ENCODE results near the gene PRKCA.
A peak's percentile ranks its signal among the peaks of the same experiment; 100 is the strongest.
"Not testable (repeated sequence)": the region's sequence is repeated elsewhere in the genome, so short reads cannot be mapped to it uniquely, and the experiment has no call there.

PRKCA gene

DNA sequence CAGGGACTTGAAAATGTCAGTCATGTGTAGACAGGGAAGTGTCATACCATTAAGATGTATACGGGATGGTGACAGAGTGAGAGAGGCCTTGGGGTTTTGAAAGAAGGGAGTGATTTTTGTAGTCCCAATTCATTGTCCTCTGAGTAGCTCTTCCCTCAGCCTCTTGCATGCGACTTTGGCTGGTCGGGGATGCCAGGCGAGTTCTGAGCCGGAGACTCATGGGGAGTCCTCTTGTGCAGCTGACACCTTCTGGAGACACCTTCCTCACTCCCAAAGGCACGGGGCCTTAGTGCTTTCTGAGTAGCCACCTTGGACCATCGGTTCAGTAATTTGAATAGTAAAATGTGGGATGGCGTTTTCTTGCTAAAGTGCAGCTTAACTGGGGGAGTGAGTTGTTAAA, 144.7 kb downstream of the PRKCA start:
- no peak for FAIRE-seq

DNA sequence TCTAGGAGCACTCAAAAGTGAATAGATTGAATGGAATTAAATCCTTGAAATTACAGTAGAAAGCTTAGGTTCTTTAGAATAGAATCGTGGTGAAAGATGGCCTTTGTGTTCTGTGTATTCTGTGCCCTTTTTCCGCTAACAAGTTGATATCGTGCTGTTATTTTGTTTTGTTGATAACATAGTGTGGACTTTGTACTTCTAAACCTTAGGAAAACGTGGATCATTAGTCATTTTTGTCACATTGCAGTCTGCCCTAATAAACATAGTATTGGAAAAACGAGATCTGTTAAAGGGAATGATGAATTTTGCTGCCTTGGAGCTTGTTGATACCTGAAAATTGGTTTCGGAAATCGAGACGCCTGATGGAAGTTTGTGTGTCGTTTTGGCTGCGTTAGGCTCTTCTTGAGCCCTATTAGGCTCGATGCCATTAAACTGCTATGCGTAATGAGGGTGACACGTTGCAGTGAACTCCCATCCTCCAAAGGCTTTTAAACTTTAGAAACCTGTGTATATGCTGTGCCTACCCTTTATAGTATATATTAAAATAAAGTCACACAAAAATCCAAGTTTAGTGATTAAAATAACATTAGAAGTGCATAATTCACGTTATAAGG, 145.7 kb downstream of the PRKCA start:
- no peak for FAIRE-seq

DNA sequence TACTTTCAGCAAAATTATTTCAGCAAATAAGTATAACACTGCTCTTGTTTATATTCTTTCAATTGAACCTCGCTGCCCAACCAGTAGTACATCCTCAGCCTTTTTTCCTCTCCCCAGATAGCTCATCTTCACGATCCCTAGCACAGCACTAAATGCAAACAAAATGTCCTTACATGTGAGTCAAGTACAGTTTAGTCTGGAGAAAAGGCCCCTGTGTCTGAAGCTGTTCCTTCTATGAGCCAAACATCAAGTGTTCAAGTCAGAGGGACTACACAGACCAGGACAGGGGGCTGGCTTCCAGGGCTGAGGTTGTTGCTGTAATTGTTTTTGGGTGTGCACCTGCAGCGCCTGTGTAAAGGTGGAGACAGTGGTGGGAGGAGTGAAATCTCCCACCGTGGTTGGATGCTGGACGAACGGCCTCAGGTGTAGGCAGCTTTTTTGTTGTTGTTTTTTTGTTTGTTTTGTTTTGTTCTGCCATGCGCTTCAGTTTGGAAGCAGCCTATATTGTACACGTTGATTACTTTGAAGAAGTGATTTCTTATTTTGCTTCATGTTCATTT, 147.1 kb downstream of the PRKCA start:
- no peak for FAIRE-seq

DNA sequence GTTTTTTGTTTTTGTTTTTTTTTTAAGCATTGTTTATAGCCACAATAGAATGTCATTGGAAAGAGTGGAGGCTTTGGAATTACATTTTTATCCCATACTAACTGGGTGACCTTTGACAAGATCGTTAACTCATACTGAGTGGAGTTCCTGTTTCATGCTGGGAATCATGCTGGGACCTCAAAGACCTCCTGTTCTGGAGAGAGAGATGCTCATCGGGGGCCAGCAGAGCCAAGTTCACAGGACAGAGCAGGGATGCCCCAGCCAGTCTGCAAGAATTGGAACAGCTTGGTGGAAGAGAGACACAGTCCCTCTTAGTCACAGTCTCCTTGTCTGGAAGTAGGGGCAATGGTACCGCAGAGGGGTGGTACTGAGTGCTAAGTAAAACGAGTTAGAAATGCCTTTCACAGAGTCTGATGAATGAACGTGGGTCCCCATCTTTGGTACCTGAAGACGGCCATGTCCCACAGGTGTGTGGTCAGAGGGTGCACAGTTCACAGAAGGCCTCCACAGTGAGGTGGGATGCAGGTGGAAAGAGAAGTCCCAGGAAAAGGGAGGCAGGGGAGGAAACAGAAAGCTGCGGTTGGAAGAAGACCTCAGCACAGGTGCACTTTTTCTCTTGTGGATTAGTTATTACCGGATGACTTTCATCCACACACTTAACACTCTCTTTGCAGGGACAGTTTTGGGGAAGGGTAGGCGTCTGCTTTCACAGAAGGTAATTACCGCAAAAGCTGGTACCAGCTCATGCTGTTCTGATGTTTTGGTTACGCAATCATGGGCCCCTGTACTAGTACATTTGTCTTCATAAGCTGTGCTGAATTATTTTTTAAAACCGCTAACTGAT, 147.8 kb downstream of the PRKCA start:
- no peak for FAIRE-seq

DNA sequence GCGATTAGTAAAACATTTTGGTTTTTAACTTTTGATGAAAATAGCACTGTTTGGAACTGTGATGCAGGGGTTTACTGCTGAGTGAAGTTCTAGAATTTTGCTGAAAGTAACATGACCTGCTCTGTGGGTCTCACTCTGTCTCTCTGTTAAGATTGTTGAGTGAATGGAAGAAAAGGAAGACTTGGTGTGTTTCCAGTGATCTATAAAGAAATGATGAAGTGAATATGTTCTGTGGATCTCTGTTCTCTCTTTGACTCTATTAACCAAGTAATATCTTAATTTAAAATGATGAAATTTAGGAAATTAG, 148.4 kb downstream of the PRKCA start:
- FAIRE-seq, result no peak

DNA sequence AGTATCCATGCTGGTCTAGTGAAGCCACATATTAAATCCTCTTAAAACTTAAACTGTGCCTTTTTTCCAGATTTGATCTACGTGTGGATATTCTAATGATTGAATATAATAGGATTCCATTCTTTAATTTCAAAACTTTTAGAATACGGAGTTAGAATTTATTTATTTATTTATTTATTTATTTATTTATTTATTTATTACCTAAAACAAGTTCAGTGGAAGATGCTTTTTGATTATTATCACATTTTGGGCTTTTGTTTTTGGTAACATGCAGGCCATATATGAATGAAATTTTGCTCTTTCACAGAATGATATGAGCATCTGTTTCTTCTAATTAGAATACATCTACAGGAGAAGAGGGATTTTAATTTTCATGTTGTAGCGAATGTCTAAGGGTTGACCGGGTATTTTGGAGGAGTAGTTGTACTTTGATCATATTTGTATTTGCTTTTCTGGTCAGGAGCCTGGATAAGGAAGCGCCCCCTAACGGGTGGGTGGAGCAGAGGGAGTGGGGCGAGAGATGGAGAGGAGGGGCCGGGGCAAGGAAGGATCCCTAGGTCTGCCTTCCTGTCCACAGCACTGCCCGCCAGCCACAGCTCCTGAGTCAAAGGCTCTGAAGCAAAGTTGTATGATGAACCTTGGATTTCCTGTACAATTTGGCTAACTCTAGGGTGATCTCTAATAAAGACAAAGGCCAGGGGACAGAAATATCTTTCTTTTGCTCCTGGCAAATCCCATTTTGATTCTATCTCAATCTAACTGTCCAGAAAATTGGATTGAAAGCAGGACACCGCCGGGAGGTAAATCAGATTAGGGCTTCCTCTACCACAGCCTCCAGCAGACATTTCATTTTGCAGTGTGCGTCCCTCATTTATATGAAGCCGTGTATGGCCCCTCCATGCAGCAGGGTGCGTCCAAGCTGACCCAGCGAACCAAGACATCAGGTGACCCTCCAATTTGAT, 149.1 kb downstream of the PRKCA start:
- peak; percentile 70 for FAIRE-seq

DNA sequence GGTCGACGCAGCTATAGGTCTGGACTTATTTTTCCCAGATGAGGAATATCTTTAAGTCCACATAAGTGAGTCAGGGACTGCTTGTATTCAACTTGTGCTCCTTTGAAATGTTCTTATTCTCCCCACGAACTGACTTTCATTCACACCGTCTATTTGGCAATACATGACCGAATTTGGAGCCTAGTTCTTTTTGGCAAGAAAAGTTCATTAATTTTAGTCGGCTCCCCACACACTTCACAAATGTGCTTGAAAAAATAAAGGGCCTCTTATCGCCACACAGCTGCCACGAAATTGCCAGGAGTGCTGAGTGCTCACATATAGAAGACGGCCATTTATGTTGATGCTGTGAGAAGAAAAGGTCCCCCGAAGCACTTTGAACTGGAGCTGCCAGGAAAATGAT, 152.6 kb downstream of the PRKCA start:
- no peak for FAIRE-seq

DNA sequence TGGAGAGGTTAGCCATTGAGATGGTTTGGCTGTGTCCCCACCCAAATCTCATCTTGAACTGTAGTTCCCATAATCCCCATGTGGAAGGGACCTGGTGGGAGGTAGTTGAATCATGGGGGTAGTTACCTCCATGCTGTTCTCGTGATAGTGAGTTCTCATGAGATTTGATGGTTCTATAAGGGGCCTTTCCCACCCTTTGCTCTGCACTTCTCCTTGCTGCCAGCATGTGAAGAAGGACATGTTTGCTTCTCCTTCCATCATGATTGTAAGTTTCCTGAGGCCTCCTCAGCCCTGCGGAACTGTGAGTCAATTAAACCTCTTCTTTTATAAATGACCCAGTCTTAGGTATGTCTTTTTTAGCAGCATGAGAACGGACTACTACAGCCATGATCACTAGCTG, 155.1 kb downstream of the PRKCA start:
- not testable (repeated sequence) for FAIRE-seq

DNA sequence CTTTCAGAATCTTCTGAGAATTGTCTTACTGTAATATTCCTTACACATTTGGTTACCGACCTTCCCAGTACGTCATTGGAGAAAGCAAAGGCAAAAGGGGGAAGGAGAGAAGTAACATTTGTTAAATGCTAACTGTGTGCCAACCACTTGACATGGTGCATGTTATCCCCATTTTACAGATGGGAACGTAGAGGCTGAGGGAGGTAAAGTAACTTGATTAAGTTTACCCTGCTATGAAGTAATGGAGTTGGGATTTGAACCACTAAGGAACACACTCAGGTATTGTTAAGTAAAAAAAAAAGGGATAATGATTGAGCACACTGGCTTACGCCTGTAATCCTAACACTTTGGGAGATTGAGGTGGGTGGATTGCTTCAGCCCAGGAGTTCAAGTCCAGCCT, 156.4 kb downstream of the PRKCA start:
- FAIRE-seq, result no peak

DNA sequence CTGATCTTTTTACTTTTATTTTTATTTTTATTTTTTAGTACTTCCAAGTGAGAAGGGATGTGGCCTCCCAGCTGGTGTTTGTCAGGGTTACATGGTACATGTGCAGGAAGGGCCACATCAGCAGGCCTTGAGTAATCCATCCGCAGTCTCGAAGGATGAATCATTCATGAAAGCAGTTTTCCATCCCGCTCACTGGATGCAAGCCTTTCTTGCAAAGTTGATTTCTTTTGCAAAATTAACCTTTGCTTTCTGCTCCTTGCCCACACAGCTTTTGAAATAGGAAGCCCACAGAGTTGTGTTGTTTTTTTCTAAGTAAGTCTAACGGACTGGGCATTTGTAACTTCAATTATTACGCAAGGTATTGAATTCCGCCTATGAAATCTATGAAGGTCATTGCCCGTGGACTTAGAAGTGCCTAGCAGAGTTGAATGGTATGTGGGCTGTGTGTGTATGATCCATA, 157.4 kb downstream of the PRKCA start:
- peak; percentile 98 for FAIRE-seq

DNA sequence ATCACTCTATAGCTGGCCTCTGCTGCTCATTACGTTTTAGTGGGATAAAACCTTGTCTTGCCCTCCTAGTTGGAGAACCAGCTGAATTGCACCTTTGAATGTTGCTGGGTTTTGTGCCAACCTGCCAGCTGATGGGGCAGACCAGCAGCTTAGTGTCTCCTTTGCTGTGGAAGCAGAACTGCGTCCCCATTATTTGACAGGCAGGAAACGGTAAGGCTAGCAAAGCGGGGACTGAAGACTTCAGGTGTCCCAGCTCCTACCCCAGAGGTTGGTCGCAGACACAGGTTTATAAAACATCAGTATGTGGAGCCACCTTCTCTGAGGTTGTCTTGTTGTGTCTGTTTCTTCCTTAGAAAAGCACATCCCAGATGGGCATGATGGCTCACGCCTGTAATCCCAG, 158.1 kb downstream of the PRKCA start:
- no peak for FAIRE-seq

DNA sequence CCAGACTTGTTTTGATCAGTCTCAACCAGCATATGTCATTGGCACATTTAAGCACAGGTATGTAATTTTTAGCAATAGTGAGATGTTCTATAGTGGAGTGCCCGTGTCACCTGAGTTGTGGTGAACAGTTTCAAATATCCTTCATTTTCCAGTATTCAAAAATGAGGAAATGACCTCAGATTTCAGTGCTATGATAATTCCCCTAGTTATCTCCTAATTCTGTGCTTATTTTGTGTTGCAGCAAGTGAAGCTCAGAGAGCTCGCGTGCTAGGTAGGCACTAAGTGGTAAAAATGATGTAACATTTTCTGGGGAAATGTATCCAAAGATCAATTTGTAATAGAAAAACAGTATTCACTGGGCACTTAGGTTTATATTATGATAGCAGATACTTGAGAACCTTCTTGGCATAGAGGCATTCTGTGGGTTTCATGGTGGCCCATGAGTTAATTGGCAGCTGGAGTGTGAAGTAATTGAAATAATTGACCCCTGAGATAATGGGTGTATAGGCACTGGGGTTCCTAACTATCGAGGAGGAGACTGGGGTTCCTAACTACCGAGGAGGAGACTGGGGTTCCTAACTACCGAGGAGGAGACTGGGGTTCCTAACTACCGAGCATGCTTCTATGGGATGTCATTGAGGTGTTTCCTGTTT, 159.1 kb downstream of the PRKCA start:
- no peak for FAIRE-seq

DNA sequence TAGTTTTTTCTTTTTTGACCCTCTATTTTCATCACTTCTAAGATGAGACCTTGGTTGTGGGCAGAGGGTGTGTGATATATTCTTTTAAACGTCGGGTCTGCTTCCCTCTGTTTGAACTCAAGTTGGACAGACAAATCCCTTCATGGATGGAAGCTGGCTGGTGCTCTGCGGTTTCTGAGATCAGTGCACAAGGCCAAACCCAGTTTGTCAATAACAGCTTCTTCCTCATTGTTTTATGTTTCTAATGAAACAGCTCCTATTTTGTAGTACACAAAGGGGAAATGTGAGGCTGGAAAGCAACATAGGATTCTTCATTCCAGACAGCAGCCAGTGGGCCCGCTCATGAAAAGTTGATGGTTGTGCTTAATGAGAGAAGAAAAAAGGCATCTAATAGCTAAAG, 159.6 kb downstream of the PRKCA start:
- no peak for FAIRE-seq

DNA sequence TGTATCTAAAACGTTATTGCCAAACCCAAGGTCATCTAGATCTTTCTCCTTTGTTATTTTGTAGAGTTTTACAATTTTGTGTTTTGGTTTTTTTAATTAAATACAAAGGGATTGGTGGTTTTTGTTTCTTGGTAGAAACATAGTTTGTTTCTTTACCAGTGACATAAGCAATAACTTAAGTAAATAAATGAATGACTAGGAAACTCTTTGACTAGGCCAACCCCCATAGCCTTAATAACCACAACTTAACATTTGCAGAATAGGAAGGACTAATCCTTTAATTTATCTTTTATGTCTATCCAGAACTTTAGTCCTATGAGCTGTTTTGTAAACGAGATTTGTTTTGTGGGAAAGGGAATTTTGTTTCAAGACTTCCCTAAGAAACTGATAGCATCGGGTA, 162.5 kb downstream of the PRKCA start:
- no peak for FAIRE-seq

DNA sequence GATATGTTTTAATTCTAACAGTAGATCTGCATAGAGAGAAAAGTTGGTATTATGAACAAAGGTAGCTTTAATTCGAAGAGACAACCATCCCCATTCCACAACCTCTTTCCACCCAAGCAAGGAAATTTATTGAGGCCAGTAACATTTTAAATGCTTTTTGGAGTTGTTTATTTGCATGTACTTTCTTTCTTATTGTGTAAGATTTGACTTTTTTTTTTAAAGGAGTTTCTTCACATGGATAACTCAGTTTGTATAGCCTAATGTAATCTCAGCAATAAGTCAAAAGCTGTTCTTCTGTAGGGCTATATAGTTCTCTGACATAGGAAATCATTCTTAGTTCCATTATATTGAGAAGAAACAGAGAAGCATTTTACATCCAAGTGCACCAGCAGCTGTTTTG, 163.3 kb downstream of the PRKCA start:
- FAIRE-seq, result peak; percentile 40

DNA sequence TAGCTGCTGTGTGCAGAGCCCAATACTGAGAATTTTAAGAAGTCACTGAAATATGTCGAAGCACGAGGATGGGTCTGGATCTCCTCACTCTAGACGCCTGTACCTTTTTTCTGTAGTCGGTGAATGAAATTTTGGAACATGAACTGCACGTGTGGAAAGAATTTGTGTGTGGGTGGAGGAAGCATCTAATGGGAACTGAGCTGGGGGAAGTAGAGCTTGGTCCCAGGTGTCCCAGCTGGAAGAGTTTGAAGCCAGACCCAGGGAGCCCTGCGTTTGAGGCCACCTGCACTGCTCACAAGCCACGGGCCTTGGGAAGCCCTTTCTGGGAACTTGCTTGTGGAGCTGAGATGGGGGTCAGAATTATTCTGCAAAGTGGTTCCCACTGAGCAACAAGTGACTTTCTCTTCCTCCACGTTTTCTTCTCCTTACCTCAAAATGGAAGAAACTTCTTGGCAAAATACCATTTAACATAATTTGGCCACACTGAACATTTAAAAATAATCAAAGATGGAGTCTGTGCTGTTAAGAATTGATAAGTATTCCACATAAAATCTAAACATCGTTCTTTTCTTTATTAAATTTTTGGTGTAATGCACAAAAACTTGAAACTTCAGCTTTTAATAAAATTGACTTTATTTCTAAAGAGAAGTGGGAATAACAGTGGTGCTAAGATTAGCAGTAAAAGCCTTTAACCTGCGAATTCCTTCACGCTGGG, 163.8 kb downstream of the PRKCA start:
- no peak for FAIRE-seq

DNA sequence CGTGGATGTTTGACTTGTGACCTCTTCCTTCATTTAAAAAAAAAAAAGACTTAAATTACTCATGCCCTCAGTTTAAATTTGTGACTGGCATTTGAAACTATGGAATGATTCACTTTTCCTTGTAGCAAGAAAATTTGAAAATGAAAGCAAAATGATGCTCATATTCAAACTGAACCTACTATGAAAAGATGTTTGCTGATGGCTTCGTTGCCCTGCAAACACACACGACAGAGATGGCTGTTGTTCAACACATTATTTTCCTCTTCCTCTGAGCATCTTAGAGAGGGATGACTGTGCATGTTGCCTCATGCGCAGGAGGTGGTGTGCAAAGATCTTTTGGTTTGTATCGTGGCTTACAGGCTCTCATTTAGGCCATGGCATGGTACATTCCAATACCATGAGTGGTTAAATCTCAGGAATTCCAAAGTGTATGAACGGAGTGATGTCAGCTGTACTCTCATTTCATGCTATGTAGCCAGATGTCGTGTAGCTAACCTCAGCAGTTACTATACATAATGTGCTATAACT, 164.5 kb downstream of the PRKCA start:
- peak; percentile 99 for FAIRE-seq

DNA sequence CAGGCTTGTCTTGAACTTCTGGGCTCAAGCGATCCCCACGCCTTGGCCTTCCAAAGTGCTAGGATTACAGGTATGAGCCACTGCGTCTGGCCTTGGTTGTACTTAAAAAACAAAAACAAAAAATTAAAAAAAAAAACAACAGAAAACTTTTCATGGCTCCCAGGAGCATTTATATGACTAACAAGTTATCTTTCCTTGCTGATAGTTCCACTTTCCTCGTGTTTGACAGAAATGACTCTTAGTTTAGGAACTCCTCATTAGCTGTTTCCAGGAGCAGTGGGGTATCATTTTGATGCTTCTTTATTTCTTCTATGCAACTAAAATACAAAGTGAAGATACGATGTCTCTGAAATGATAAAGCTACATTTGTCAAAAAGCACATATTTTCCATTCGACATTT, 165.4 kb downstream of the PRKCA start:
- FAIRE-seq, result peak; percentile 8

DNA sequence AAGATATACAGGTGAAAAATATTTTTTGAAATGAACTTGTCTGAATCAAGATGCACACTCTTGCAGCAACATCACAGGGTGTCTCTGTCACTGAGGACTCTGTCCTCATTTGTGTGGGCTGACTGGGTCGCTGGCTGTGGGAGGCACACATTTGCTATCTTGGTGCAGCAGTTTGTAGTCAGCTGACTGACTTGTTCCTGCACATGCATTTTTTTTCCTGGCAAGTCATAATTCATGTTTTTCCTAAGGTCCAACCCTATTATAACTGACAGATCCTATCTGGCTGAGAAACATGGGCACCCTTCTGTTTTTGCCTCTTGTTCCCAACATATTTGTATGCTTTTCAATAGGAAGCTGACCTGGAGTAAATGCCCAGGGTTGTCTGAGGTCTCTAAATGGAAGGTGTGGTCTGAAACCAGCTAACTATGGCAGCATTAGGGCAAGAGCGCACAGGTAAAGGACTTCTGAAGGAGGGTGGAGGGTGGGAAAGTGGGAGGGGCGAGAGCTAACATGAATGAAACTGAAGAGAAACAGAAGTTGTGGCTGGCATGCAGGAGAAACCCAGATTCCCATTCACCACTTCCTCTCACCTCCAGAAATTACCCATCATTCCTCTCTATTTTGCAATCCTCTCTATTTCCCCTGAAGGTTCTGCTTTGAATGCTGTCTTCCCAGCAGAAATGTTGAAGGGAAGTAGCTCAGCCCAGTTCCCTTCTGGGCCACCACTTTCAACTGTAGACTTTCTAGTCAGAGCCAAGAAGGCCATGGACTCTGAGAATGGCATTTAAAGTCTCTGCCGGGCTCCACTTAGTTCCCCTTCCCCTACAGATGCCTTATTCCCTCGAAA, 166.1 kb downstream of the PRKCA start:
- FAIRE-seq, result no peak

DNA sequence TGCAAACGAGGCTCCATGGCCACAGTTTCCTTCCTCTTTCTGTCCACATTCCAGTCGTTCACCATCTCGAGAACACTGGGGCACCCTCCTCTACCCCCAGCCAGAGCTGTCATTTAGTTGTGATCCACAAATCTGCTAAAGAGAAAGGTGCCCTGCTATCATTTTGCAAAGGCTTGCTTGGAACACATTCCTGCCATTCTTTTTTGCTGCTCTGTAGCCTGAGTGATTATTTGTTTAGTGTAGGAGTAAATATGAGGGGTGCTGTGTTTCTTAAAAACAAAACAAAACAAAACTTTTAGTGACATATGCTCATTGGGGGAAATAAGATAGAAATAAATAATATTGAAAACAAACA, 166.7 kb downstream of the PRKCA start:
- FAIRE-seq, result no peak

DNA sequence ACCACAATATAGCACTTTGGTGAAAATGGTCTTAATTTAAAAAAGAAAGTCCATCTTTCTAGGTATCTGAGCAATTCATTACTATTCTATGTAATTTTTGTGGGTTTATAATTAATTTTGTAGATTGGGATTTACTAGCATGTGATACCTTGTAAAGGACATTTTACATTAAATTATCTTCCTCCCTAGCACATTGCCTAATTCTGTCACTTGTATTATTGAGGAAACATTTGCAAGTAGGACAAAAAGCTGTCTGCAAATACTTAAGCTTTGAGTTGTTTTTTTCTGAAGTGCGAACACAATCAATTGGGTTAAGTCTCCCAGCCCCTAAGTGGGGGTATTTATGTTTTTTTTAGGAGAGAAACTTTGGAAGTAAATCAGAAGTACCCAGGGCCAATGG, 167.0 kb downstream of the PRKCA start:
- FAIRE-seq, result no peak

Measured in G401.6 (cell line).